Lower leg skin (tissue), 4 donors: Measurements from ENCODE around the gene NFU1. TPM values are rescaled to one million over a fixed set of nuclear protein-coding genes. Genes with fewer than 3 reads are reported as not detected.

ENCODE experiments used
- DNase-seq, 2 donors: peaks; one replicate each; pipeline ENCODE4 v3.0.0-alpha.2; 2019; ENCODE audit warnings: low spot score in 2 of 2
- H3K4me3 ChIP-seq: fragments of 200-600 bp; sonication (generic); 2 replicates; pipeline ENCODE4 v1.5.1; 2017; ENCODE audit warnings: mild to moderate bottlenecking, low read depth; ENCODE audit not compliant: poor library complexity, severe bottlenecking
- CTCF ChIP-seq, 3 donors: fragments of 450-650 bp; IDR thresholded peaks; one replicate each; pipeline ENCODE4 v1.5.1; 2016; ENCODE audit warnings: antibody characterized with exemption in 3 of 3, mild to moderate bottlenecking in 3 of 3, moderate library complexity in 2 of 3
- POLR2A ChIP-seq, 2 donors: fragments of 450-650 bp; IDR thresholded peaks; one replicate each; pipeline ENCODE4 v1.6.1; 2016 to 2017; ENCODE audit warnings: antibody characterized with exemption in 2 of 2, mild to moderate bottlenecking in 1 of 2, moderate library complexity in 1 of 2
- WGBS, 2 donors: methylation state at CpG; one replicate each; pipeline ENCODE4 v1.1.5; 2018; 5-methylcytosine and 5-hydroxymethylcytosine counted together
- intact Hi-C: fragments of 100-400 bp; cut with DNase I; formaldehyde crosslinking; loops from one replicate; pipeline ENCODE4 v1.15.0; 2023; ENCODE audit warnings: low total_unique reads
- total RNA-seq, 4 donors: library from RNA; depleted of rRNA; stranded (reverse); fragments of >200 nt; gene quantifications; one replicate each; pipeline ENCODE4 v1.1.0, GENCODE V29; 2016

Gene NFU1
- total RNA-seq, 4 donors from 2014 or later, result 12.8 to 28.1 (median 17.9) TPM

GRCh38 chr2:69459936-69460335 lies 22.7 kb upstream of the NFU1 start:
- DNase-seq, result no peak
- intact Hi-C loops, result no loop called here
- H3K4me3 ChIP-seq, result no peak overlapping the region
- no peak for TF ChIP-seq POLR2A (IDR thresholded peaks at IDR 0.05)
- TF ChIP-seq CTCF (IDR thresholded peaks at IDR 0.05), result no peak
- 61 to 77% methylated on average over 4 of the region's 4 CpGs for WGBS, 2 donors

DNA sequence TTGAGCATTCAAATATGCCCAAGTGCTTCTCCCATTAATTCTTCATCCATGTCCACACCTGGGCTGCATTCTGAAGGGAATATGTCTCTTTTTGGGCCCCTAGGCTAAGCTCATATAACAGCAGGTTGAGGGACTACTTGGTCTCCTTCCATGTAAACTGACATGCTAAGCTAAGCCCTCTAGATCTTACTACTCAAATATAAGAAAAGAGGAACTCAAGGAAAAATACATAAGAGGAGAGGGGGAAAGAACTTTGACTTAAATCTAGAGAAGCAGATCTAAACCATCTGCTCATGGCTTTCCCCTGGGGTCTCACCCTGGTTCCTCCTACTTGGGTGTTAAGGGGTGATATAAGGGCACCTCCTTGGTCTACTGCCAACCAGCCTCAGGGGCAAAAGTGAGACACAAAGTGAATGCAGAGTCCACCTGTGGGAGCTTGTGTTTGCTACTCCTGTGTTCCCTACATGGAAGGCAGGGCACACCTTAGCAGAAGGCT lies 19.8 kb upstream of the NFU1 start:
- TF ChIP-seq CTCF (IDR thresholded peaks at IDR 0.05), result no peak
- TF ChIP-seq POLR2A (IDR thresholded peaks at IDR 0.05), result no peak
- no peak for DNase-seq
- H3K4me3 ChIP-seq, result no peak overlapping the region
- intact Hi-C loops, result no loop called here

DNA sequence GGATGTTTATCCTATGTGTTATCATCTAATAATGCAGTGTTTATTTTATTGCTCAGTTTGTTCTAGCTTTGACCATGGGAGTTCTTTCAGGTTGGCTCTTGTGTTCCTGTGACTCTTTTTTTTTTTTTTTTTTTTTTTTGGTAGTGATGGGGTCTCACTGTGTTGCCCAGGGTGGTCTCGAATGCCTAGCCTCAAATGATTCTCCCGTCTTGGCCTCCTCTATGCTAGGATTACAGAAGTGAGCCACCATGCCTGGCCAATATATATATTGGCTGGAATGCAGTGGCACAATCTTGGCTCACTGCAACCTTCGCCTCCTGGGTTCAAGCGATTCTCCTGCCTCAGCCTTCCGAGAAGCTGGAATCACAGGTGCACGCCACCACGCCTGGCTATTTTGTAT lies 18.9 kb upstream of the NFU1 start:
- TF ChIP-seq POLR2A (IDR thresholded peaks at IDR 0.05), result no peak
- no peak for TF ChIP-seq CTCF (IDR thresholded peaks at IDR 0.05)
- no peak for DNase-seq
- H3K4me3 ChIP-seq, result no peak overlapping the region
- intact Hi-C loops, result no loop called here
- 97 to 98% methylated on average over 7 of the region's 7 CpGs for WGBS, 2 donors

- no peak for DNase-seq
- WGBS, 2 donors, result 83 to 84% methylated on average over 2 of the region's 2 CpGs
- intact Hi-C loops, result no loop called here
- TF ChIP-seq POLR2A (IDR thresholded peaks at IDR 0.05) (no peak), CTCF (IDR thresholded peaks at IDR 0.05) (no peak)
- no peak overlapping the region for H3K4me3 ChIP-seq
These were observed 17.7 kb upstream of the NFU1 start for GRCh38 chr2:69454976-69455375.

- no peak for TF ChIP-seq CTCF (IDR thresholded peaks at IDR 0.05)
- no peak for TF ChIP-seq POLR2A (IDR thresholded peaks at IDR 0.05)
- no peak for DNase-seq
- WGBS, 2 donors, result 75 to 76% methylated on average over 4 of the region's 4 CpGs
- intact Hi-C loops, result no loop called here
- H3K4me3 ChIP-seq, result no peak overlapping the region
These were observed 16.4 kb upstream of the NFU1 start for GRCh38 chr2:69453475-69454129.

- TF ChIP-seq CTCF (IDR thresholded peaks at IDR 0.05) (no peak), POLR2A (IDR thresholded peaks at IDR 0.05) (no peak)
- intact Hi-C loops, result no loop called here
- DNase-seq, result no peak
- 97 to 99% methylated on average over 3 of the region's 3 CpGs for WGBS, 2 donors
- no peak overlapping the region for H3K4me3 ChIP-seq
These were observed 15.5 kb upstream of the NFU1 start for GRCh38 chr2:69452687-69453086.
